Measurements from ENCODE around the gene DLG2. TPM values are rescaled to one million over a fixed set of nuclear protein-coding genes. Genes with fewer than 3 reads are reported as not detected.

Gene DLG2
- total RNA-seq, 1 donor = 1.3 TPM

DNA sequence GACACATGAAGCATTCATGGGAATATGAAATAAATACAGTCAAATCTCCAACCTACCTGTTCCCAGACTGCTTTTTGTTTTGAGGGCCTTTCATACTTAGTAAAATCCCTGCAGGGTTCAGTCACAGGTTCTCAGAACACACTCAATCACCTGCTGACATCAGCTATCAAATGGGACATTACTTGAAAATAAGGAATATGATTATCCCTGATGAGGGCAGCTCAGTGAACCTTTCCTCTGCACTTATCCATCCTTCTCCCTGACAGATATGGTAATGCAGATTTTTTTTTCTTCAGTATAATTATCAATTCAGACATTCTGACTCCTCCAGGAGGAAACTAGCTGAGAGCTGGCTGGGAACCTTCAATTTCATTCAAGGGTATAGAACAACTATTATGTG is 1213.6 kb downstream of the DLG2 start:
- TF ChIP-seq, protein P1, sequence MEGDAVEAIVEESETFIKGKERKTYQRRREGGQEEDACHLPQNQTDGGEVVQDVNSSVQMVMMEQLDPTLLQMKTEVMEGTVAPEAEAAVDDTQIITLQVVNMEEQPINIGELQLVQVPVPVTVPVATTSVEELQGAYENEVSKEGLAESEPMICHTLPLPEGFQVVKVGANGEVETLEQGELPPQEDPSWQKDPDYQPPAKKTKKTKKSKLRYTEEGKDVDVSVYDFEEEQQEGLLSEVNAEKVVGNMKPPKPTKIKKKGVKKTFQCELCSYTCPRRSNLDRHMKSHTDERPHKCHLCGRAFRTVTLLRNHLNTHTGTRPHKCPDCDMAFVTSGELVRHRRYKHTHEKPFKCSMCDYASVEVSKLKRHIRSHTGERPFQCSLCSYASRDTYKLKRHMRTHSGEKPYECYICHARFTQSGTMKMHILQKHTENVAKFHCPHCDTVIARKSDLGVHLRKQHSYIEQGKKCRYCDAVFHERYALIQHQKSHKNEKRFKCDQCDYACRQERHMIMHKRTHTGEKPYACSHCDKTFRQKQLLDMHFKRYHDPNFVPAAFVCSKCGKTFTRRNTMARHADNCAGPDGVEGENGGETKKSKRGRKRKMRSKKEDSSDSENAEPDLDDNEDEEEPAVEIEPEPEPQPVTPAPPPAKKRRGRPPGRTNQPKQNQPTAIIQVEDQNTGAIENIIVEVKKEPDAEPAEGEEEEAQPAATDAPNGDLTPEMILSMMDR (IDR thresholded peaks at IDR 0.05; ENCODE audit: insufficient read depth, low read depth, low read length) = no peak
- no peak overlapping the region for H3K4me3 ChIP-seq (ENCODE audit: low read depth, low read length)
- no peak for DNase-seq (ENCODE audit: low read depth)

DNA sequence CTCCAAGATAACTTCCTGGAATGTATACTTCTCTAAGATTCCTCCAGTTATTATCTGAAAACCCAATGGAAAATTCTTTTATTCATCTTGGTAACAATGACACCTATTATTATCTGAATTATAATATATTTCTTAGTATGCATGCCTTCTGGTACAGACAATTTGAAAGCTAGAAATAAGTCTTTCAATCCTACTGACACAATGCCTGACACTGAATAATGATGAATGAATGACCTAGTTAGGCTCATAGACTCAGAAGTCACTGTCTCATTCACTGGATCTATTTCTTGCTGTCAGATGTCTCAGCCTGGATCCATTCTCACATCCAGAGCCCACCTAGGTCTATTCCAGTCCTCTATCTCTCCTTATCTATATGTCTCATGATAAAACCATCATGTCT is 1214.3 kb downstream of the DLG2 start:
- DNase-seq (ENCODE audit: low read depth) = no peak
- no peak overlapping the region for H3K4me3 ChIP-seq (ENCODE audit: low read depth, low read length)
- TF ChIP-seq, protein P1 (IDR thresholded peaks at IDR 0.05; ENCODE audit: insufficient read depth, low read depth, low read length) = no peak

DNA sequence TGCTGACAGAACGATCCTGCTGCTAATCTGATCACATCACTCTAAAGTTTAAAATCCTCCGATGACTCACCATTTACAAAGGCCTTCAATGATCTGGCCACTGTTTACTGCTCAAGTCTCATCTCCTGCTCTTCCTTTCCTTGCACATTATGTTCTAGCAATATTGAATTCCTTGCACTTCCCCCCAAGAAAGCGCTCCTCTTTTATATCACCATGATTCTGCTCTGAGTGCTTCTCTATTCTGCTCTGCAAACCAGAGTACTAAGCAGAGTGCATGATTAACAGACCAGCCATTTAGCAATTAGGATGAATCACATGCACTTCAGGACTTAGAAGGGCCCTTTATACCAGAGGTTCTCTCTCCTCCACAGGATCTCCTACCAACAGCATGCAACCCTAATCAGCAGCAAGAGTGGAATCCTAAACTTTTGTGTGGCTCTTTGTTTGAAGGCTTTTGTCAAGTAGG is 1218.2 kb downstream of the DLG2 start:
- TF ChIP-seq, protein P1 (IDR thresholded peaks at IDR 0.05; ENCODE audit: insufficient read depth, low read depth, low read length) = no peak
- DNase-seq (ENCODE audit: low read depth) = no peak

DNA sequence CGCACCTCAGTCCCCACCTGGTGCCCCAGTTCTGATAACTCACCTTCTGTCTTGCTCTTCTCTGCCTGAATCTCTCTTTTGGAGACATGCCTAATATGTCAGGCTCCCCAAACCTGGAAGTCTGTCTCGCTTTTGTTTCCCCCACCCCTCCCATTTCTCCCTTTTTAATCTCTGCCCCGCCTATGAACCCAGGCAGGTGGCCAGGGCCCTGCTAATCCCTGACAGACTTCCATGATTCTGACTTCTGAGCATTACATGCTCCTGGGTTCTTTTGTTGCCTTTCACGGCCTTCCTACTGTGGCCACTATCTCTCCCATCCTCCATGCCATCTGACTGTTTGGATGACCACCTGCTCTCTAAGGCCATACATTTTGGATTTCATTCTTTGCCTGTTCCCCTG is 1220.1 kb downstream of the DLG2 start:
- TF ChIP-seq, protein P1 (IDR thresholded peaks at IDR 0.05; ENCODE audit: insufficient read depth, low read depth, low read length) = no peak
- no peak overlapping the region for H3K4me3 ChIP-seq (ENCODE audit: low read depth, low read length)
- DNase-seq (ENCODE audit: low read depth) = no peak

More for the DNA sequence above, 1218.2 kb downstream of the DLG2 start:
- no peak overlapping the region for H3K4me3 ChIP-seq (ENCODE audit: low read depth, low read length)

DNA sequence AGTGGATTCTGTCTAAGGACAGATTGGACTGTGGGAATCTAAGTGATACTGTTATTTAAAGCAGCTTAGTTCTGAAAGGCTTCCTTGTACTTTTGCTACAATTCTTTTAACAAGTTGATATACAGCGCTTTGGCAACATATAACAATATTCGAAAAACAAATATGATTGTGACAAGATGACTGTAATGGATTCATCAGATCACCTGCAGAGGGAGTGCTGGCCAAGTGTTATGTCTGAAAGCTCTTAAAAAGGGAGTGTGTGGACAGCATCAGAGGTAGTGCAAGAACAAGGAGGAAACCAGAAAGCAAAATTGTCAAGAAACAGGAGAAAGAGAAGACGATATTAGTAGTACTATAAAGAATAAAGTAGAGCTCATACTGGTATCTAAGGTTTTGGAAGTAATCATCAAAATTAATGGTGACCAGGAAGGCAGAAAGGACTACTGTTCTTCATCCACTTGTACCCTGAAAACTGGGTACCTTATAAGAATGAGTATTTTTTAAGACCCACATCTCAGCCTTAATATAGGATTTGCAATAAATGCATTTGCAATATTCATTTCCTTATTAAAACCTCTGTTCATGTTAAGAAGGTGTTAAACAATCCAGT is 1229.0 kb downstream of the DLG2 start:
- peak; percentile 0 for DNase-seq (ENCODE audit: low read depth)
- no peak overlapping the region for H3K4me3 ChIP-seq (ENCODE audit: low read depth, low read length)
- TF ChIP-seq, protein P1 (IDR thresholded peaks at IDR 0.05; ENCODE audit: insufficient read depth, low read depth, low read length) = peak; percentile 12

DNA sequence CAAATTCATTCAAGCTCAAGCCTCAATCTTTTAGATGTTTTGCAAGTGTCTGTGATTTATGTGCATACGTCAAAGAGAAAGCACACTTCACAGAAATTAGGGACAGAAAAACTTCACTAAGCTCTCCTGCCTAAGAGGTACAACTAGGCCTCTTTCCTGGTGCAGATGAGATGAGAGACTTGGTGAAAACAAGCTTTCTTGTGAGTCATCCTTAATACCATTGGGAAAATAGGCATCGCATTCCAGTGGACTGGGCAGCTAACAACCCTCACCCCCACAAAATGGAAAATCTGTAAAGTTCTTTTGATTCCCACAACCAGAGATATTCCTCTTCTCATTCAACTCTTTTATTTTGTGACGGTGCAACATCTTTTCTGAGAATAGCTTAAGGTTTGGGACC is 1230.6 kb downstream of the DLG2 start:
- no peak overlapping the region for H3K4me3 ChIP-seq (ENCODE audit: low read depth, low read length)
- no peak for DNase-seq (ENCODE audit: low read depth)
- TF ChIP-seq, protein P1 (IDR thresholded peaks at IDR 0.05; ENCODE audit: insufficient read depth, low read depth, low read length) = no peak
